ENCODE results near the gene GLIS2.

The GLIS2 gene

GRCh38 chr16:4315186-4316107, at the start of gene GLIS2:
Gene GLIS2 (plus strand): TSS chr16:4316067. CDS start chr16:4332281, 16,214 bp downstream.
- DNase-seq = peak; percentile 28

- no peak for DNase-seq
Measured at GRCh38 chr16:4266372-4266771, 49.5 kb upstream of the GLIS2 start.

- no peak for DNase-seq
Measured at GRCh38 chr16:4270091-4270490, 45.8 kb upstream of the GLIS2 start.

GRCh38 chr16:4270595-4270994, 45.3 kb upstream of the GLIS2 start:
- DNase-seq = no peak

GRCh38 chr16:4271176-4272113, 44.4 kb upstream of the GLIS2 start:
- peak; percentile 42 for DNase-seq

GRCh38 chr16:4272114-4272956, 43.5 kb upstream of the GLIS2 start:
- no peak for DNase-seq

GRCh38 chr16:4273858-4274311, 42.0 kb upstream of the GLIS2 start:
- no peak for DNase-seq

- no peak for DNase-seq
Measured at GRCh38 chr16:4275861-4276260, 40.0 kb upstream of the GLIS2 start.

GRCh38 chr16:4277987-4278513, 37.8 kb upstream of the GLIS2 start:
- no peak for DNase-seq

GRCh38 chr16:4280625-4281024, 35.2 kb upstream of the GLIS2 start:
- DNase-seq = no peak

- DNase-seq = no peak
Measured at GRCh38 chr16:4283441-4283840, 32.4 kb upstream of the GLIS2 start.

- no peak for DNase-seq
Measured at GRCh38 chr16:4283939-4284338, 31.9 kb upstream of the GLIS2 start.

- no peak for DNase-seq
Measured at GRCh38 chr16:4285167-4285566, 30.7 kb upstream of the GLIS2 start.

- DNase-seq = no peak
Measured at GRCh38 chr16:4288148-4288921, 27.5 kb upstream of the GLIS2 start.

- no peak for DNase-seq
Measured at GRCh38 chr16:4290236-4290830, 25.5 kb upstream of the GLIS2 start.

GRCh38 chr16:4291699-4292098, 24.2 kb upstream of the GLIS2 start:
- no peak for DNase-seq

- DNase-seq = no peak
Measured at GRCh38 chr16:4293181-4293716, 22.6 kb upstream of the GLIS2 start.

GRCh38 chr16:4293822-4294457, 21.9 kb upstream of the GLIS2 start:
- DNase-seq = no peak

GRCh38 chr16:4295581-4295980, 20.3 kb upstream of the GLIS2 start:
- no peak for DNase-seq

- DNase-seq = no peak
Measured at GRCh38 chr16:4297480-4297879, 18.4 kb upstream of the GLIS2 start.

Measured in NCI-H1436 treated with DMSO at 0.1 percent for 48 hours (cell line).